ENCODE results near the gene MRPL54.
A peak's percentile ranks its signal among the peaks of the same experiment; 100 is the strongest.
"Not testable (repeated sequence)": the region's sequence is repeated elsewhere in the genome, so short reads cannot be mapped to it uniquely, and the experiment has no call there.

The MRPL54 gene

DNA sequence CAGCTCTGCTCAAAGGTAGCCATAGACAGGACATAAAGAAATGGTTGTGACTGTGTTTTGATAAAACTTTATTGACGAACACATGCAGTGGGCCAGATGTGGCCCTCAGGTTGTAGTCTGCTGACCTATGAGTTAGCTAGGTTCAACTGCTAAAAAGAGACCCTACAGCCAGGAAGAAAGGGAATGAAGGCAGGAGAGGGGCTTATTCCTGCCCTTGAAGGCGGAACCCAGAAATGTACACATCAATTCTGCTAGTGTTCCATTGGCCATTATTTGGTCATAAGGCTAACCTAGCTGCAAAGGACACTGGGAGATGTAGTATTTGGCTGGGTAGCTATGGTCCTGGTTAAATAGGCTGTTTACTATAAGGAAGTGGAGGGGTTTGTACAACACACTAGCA lies 19.0 kb upstream of the MRPL54 start:
- no peak for FAIRE-seq

DNA sequence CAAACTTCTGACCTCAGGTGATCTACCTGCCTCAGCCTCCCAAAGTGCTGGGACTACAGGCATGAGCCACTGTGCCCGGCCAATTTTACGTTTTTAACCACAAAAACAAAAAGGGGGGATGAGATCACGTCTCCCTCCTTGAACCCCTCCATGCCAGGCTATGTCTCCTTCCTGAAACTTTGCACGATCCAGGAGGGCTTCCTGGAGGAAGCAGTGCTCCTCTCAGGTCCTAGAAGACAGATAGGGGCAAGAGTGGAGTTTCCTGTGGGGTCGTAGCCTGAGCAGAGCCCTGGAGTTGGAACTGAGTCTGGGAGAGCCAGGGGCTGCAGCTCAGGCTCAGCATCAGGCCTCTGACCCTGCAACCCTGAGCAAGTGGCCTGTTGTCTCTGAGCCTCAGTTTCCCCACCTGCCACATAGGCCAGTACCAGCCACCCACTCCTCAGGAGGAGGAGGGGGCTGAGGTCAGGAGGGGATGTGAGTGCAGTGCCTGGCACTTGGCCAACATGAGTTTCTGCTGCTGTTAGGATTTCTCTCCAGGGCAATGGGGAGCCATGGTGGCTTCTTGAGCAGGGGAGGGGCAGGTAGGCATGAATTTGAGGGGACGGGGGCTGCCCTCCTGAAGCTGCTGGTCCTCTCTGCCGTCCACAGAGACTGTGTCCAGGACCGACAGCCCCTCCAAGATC lies 17.0 kb upstream of the MRPL54 start:
- FAIRE-seq = no peak

DNA sequence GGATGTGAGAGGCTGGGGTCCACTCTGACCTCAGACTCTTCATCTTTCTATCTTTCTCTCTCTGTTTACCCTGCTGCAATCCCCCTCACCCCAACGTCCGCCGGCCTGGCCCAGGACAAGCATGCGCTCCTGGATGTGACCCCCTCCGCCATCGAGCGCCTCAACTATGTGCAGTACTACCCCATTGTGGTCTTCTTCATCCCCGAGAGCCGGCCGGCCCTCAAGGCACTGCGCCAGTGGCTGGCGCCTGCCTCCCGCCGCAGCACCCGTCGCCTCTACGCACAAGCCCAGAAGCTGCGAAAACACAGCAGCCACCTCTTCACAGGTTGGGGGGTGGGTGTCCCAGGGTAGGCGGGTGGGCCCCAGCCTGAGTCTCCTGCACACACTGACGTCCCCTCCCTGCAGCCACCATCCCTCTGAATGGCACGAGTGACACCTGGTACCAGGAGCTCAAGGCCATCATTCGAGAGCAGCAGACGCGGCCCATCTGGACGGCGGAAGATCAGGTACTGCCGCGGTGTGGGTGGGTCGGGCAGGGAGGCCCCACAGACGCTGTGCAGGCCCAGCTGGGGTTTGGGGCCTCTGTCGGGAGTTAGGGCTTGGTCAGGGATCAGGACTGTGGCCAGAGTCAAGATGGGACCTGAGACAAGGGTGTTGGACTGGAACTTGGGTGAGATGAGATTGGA lies 16.0 kb upstream of the MRPL54 start:
- FAIRE-seq = no peak

- FAIRE-seq = no peak
Observed at GRCh38 chr19:3748965-3749364, 13.5 kb upstream of the MRPL54 start.

- FAIRE-seq = no peak
Observed at GRCh38 chr19:3750211-3750610, 12.3 kb upstream of the MRPL54 start.

DNA sequence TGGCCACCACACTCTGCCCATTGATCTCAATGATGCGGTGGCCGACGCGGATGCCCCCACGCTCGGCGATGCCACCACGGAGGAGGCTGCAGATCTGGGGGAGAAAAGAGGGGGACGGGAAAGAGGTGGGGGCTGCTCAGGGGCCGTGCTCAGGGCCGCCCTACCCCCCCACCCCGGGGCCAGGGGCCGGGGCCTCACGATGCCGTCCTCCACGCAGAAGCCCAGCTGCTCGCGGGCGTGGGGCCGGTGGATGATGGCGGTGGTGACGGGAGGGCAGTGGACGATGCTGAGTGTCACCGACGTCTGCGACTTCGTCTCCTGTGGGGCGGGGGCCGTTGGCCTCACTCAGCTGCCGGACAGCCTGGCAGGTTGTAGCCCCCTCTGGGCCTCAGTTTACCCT lies 11.2 kb upstream of the MRPL54 start:
- no peak for FAIRE-seq

GRCh38 chr19:3752492-3752891 lies 10.0 kb upstream of the MRPL54 start:
- FAIRE-seq = no peak

DNA sequence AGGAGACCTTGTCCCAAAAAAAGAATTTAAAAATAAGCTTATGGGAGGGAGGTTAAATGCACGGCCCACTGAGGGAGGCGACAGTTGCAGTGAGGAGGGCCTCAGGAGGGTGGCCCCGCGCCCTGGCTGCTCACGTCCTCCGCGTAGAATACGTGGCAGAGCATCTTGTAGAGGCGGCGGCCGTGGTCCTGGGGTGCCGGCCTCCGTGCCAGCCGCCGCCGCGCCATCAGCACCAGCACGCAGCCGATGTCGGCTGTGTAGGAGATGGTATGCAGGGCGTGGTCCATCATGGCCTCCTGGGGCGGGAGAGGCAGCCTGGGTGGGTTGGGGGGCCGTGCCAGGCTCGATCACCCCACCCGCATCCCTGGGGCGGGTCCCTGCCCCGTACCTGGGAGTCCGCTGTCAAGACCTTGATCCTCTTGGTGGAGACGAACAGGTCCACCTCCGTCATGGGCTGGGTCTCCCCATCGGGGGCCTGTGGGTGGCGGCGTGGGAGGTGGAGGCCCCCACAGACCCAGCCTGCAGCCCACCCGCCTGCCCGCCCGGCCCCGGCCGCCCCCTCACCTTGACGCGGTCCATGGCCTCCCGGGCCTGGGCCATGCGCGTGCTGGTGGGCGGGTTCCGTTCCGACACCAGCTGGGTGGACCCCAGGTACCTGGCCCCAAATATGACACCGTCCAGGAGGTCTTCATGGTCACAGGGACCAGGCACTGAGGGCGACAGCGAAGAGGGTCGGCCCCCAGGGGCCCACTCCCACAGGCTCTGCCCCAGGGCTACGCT lies 8.7 kb upstream of the MRPL54 start:
- FAIRE-seq = no peak

GRCh38 chr19:3757705-3758104 lies 4.8 kb upstream of the MRPL54 start:
- FAIRE-seq = not testable (repeated sequence)

GRCh38 chr19:3758297-3758696 lies 4.2 kb upstream of the MRPL54 start:
- FAIRE-seq = not testable (repeated sequence)

DNA sequence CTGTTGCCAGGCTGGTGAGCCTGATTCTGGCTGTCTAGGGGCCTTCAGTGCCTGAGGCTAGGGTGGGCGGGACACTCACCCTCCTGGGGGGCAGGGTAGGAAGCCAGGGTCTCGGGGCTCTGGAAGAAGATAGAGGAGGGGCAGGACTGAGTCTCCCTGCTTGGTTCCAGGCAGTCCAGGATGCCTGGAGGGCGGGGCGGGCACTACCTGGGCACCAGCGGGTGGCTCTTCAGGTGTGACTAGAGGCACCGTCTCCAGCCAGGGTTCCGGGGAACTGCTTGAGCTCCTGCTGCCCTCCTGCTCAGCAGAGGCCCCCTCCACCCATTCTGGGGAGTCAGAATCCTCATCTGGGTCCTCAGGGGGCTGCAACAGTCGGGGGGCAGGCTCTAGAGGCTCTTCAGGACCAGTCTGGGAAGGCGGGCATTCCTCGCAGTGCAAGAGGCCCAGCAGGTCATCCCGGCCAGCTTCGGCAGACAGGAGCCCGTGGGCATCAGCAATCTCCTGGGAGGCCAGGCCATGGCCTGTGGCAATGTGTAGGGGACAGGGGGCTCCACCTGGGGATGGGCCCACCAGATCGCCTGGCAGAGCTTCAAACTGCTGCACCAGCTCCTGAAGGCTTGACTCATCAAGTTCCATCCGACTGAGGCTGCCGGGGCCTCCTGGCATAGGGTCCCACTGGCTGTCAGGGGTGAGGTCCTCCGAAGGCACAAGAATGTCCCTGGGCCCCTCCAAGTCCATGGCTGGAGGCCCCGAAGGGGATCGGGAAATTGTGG lies 2.8 kb upstream of the MRPL54 start:
- FAIRE-seq = no peak

DNA sequence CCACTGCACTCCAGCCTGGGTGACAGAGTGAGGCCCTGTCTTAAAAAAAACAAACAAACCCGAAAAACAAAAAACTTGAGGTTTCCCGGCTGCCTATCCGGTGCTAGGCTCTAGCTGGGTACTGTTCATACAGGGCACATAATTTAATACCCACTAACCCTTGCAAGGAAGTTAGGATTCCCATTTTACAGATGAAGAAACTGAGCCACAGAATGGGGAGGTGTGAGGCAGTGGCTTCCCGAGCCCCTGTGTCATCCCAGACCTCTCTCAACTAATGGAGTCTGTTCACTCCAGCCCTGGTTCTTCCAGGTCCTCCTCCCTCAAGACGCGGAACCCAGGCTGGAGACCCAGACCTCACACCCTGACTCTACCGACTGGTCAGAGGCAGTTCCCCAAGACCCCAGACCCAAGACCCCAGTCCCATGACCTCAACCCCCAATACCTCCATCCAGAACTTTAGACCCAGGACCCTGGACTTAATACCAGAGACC lies 1.6 kb upstream of the MRPL54 start:
- FAIRE-seq = no peak

DNA sequence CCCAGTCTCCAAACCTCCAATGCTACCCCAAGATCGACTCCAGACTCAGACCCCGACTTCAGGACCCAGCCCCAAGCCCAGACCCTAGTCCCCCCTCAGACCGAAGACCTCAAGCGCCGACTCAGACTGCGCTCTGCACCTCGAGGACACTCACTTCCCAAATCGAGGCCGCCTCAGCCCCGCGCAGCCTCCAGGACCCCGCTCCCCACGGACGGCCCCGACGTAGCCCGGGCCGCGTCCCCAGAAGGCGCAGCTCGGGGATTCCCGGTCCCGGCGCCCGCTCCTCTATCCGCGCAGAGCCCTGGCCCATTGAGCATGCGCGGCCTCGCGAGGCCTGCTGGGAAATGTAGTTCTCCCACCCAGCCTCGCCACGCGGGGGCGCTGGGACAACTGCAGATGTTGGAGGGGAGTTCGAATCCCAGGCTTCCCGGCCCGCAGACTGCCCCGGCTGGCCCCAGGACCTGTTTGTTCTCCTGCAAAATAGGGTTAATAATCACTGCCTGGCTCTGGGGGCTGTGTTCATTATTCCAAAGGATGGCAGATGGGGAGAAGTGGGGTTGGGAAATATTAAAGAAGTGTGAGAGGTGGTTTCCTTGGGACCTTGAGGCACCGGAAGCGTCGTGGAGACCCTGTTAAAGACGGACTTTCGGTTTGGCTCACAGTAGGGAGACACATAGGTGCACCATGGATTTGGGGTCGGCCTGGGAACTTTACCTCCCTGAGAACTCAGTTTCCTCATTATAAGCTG lies 926 bp upstream of the MRPL54 start, which contains the start of gene APBA3:
APBA3 (minus strand) TSS at position 311 of the 748 bp plus-strand sequence. CDS start 1,428 bp downstream, outside the sequence.
- no peak for FAIRE-seq

GRCh38 chr19:3762130-3762473 lies 380 bp upstream of the MRPL54 start:
- peak; percentile 68 for FAIRE-seq

- FAIRE-seq = no peak
Observed at GRCh38 chr19:3765121-3765520, 2.6 kb downstream of the MRPL54 start.

GRCh38 chr19:3765757-3766156 lies 3.3 kb downstream of the MRPL54 start:
- not testable (repeated sequence) for FAIRE-seq

- FAIRE-seq = no peak
Observed at GRCh38 chr19:3766520-3766919, 4.0 kb downstream of the MRPL54 start.

DNA sequence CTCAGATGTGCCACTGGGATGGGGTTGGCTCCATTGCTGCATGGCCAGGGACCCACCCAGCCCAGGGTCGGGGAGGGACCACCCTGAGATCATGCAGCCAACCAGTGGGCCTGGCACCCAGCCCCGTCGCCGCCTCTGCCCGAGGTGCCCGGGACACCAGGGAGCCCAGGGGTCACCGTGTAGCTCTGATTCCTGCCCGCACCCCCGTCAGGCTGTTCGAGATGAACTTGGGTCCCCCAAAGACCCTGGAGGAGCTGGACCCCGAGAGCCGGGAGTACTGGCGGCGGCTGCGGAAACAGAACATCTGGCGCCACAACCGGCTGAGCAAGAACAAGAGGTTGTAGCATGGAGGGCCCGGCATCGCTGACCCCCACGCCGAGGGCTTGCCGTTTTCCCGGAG lies 4.6 kb downstream of the MRPL54 start:
- no peak for FAIRE-seq

DNA sequence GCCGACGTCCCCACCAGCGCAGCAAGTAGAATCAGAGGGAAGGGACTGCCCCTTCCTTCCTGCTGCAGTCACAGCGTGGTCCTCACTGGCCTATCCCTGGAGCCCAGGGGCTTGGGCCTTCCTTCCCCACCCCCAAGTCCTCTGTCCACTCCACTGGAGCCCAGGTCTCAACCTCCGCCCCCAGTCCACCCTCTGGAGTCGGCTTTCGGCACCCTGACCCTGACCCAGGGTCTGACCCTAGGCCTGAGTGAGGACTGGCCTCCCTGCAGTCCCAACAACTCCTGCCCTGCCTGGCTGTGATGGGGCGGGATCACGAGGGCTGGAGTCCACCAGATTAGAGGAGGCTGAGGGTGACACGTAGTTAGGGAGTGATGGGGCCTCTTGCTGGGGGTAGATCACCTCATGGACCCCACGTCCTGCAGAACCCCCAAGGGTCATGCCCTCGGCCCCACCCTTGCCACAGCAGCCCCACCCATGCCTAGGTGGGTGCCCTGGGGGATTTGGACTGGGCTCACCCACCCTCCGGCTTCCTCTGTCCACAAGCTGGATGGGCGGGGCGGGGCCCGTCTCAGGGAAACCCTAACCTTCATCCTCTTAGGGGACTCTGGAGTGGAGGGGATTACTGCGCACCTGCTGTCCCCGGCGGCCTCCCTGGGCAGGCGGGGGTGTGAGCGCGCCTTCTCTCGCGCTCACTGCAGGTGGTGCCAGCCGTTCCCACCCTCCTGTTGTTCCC lies 5.7 kb downstream of the MRPL54 start:
- no peak for FAIRE-seq

DNA sequence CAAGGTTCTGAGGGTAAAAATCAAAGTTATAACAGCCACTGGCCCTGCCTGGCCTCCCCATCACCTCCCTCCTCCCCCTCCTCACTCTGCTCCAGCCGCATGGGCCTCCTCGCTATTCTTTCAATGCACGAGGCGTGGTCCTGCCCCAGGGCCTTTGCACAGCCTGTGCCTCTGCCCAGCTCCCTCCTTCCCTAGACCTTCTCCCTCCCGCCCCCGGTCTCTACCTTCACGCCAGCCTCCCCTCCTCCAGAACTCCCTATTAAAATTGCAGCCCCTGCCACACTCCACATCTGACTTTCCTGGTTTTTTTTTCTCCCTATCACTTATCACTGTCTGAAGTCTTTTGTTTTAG lies 6.2 kb downstream of the MRPL54 start:
- FAIRE-seq = no peak

DNA sequence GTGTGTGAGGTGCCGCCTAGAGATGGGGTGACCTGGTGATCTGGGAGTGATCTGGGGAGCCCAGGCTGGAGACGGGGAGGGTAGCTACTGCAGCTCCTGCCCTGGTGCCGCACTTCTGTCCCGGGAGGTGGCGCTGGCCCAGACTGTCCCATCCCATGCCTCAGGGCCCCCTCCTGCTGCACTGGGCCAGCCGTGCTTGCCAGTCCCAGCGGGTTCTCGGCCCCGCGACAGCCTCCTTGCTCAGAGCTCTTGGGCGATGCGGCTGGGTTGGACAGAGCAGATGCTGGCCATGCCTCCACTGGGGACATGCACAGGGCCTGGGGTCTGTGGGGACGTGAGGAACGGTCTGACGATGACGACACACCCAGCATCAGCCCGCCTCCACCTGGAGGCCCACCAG lies 7.0 kb downstream of the MRPL54 start:
- FAIRE-seq = no peak
